GM12878 (cell line): ENCODE data around the gene TRUB2. TPM values are rescaled to one million over a fixed set of nuclear protein-coding genes. Genes with fewer than 3 reads are reported as not detected.

Experiments used
- ATAC-seq: fragments of 200-7000 bp; cut with Tn5 transposase; 3 replicates; pipeline ENCODE4 v1.9.1; 2020; ENCODE audit warnings: mild to moderate bottlenecking, moderate library complexity
- BruUV-seq: library from RNA; stranded (reverse); fragments of 400-500 nt; replicated peaks from 2 replicates; lab custom pipeline; 2021; lab: Mats Ljungman, UMichigan
- CTCF ChIA-PET: fragments of 300-600 bp; sonication (Branson Sonifier 250); formaldehyde crosslinking; extraction: SDS; loops from one replicate; lab custom pipeline; 2021; ENCODE audit warnings: inconsistent platforms; lab: Yijun Ruan, JAX
- POLR2A ChIA-PET: fragments of 350-600 bp; formaldehyde crosslinking; extraction: SDS; loops from one replicate; lab custom pipeline; 2021; ENCODE audit warnings: inconsistent platforms; lab: Charles Lee
- RAD21 ChIA-PET: fragments of 300-600 bp; sonication (Branson Sonifier 250); formaldehyde crosslinking; loops from one replicate; lab custom pipeline; 2023; ENCODE audit warnings: antibody characterized with exemption; ENCODE audit not compliant: unreplicated experiment; lab: Charles Lee
- SMC1A ChIA-PET: fragments of 300-600 bp; sonication (Branson Sonifier 250); formaldehyde crosslinking; loops from one replicate; lab custom pipeline; 2023; ENCODE audit not compliant: unreplicated experiment, uncharacterized antibody; lab: Charles Lee
- DNase-seq: peaks from one replicate; pipeline ENCODE4 v3.0.0-alpha.2; 2011; ENCODE audit warnings: low read depth, low spot score
- FAIRE-seq: peaks from 3 replicates; lab custom pipeline; 2011; peaks lifted over from hg19 to GRCh38; lab: Jason Lieb, UNC
- H2AFZ ChIP-seq: 2 replicates; pipeline ENCODE4 v1.6.0; 2011; ENCODE audit warnings: low read depth, low read length, control low read depth; ENCODE audit not compliant: control insufficient read depth
- H3K27ac ChIP-seq: 2 replicates; pipeline ENCODE4 v1.5.1; 2011; ENCODE audit warnings: control low read depth; ENCODE audit not compliant: control insufficient read depth, insufficient read depth
- H3K27me3 ChIP-seq, 2 experiments: replicated peaks in 1 of 2; 2 replicates each; pipeline versions ENCODE4 v1.6.0 to v1.6.1; 2011; ENCODE audit warnings: low read length in 1 of 2; ENCODE audit not compliant: control insufficient read depth in 2 of 2, insufficient read depth in 2 of 2
- H3K36me3 ChIP-seq, 2 experiments: 2 replicates each; pipeline ENCODE4 v1.5.1; 2011; ENCODE audit warnings: low read length in 1 of 2; ENCODE audit not compliant: control insufficient read depth in 2 of 2, insufficient read depth in 2 of 2
- H3K4me1 ChIP-seq: 2 replicates; pipeline ENCODE4 v1.6.1; 2011; ENCODE audit warnings: mild to moderate bottlenecking, low read length, moderate library complexity, mixed read lengths; ENCODE audit not compliant: control insufficient read depth, insufficient read depth
- H3K4me2 ChIP-seq: 2 replicates; pipeline ENCODE4 v1.6.0; 2011; ENCODE audit warnings: control low read depth; ENCODE audit not compliant: control insufficient read depth, insufficient read depth
- H3K4me3 ChIP-seq: fragments of 200-600 bp; sonication (generic); 2 replicates; pipeline ENCODE4 v1.5.1; 2016
- H3K79me2 ChIP-seq: 2 replicates; pipeline ENCODE4 v1.6.0; 2011; ENCODE audit warnings: low read length; ENCODE audit not compliant: control insufficient read depth, insufficient read depth
- H3K9ac ChIP-seq: 2 replicates; pipeline ENCODE4 v1.8.0; 2011; ENCODE audit warnings: low read length, control low read depth, mixed read lengths; ENCODE audit not compliant: control insufficient read depth, insufficient read depth
- H3K9me3 ChIP-seq: replicated peaks from 3 replicates; pipeline ENCODE4 v1.5.1; 2011; ENCODE audit warnings: mild to moderate bottlenecking, low read length; ENCODE audit not compliant: control insufficient read depth, insufficient read depth
- H4K20me1 ChIP-seq: 2 replicates; pipeline ENCODE4 v1.6.0; 2011; ENCODE audit not compliant: control insufficient read depth, insufficient read depth
- ATF7 ChIP-seq: fragments of 450-650 bp; IDR thresholded peaks from 2 replicates; pipeline ENCODE4 v1.6.1; 2016; ENCODE audit warnings: low read depth, mild to moderate bottlenecking
- BHLHE40 ChIP-seq, 2 experiments: fragments of 450-650 bp in 1 of 2; IDR thresholded peaks; 2 replicates each; pipeline ENCODE4 v1.6.1; 2011 to 2017; ENCODE audit warnings: low read depth in 2 of 2, borderline replicate concordance in 1 of 2, improper control_type of control experiment in 1 of 2, low read length in 1 of 2, mild to moderate bottlenecking in 1 of 2
- BRCA1 ChIP-seq: IDR thresholded peaks from 2 replicates; pipeline ENCODE4 v1.6.1; 2011; ENCODE audit warnings: low read depth, low read length, improper control_type of control experiment
- EED ChIP-seq: sonication (generic); IDR thresholded peaks from 2 replicates; pipeline ENCODE4 v1.6.1; 2016; ENCODE audit warnings: antibody characterized with exemption, low read depth
- HCFC1 ChIP-seq: fragments of 150-350 bp; IDR thresholded peaks from 2 replicates; pipeline ENCODE4 v1.6.1; 2014; ENCODE audit warnings: low read length
- MYC ChIP-seq: IDR thresholded peaks from 2 replicates; pipeline ENCODE4 v1.6.1; 2011; ENCODE audit warnings: mild to moderate bottlenecking, low read length, moderate library complexity, inconsistent platforms; ENCODE audit not compliant: insufficient read depth, insufficient replicate concordance, insufficient read length, severe bottlenecking
- POU2F2 ChIP-seq: IDR thresholded peaks from 3 replicates; pipeline ENCODE4 v1.6.1; 2011; ENCODE audit warnings: low read depth, mild to moderate bottlenecking, low read length, borderline replicate concordance
- RAD51 ChIP-seq: fragments of 450-650 bp; IDR thresholded peaks from 2 replicates; pipeline ENCODE4 v1.6.1; 2016; ENCODE audit warnings: moderate library complexity, mild to moderate bottlenecking, inconsistent platforms
- RELA ChIP-seq: fragments of 450-650 bp; IDR thresholded peaks from 2 replicates; pipeline ENCODE4 v1.8.0; 2014; ENCODE audit warnings: borderline replicate concordance; ENCODE audit not compliant: partially characterized antibody
- ZNF274 ChIP-seq: IDR thresholded peaks from one replicate; pipeline ENCODE4 v1.8.0; 2011; ENCODE audit not compliant: insufficient read length, insufficient read depth
- ZNF384 ChIP-seq: IDR thresholded peaks from 2 replicates; pipeline ENCODE4 v1.6.1; 2012; ENCODE audit warnings: low read depth, mild to moderate bottlenecking, low read length, improper control_type of control experiment, borderline replicate concordance
- WGBS: methylation state at CpG from one replicate; pipeline ENCODE4 v1.1.6; 2016; ENCODE audit warnings: low lambda C conversion rate; ENCODE audit not compliant: insufficient replicate concordance, insufficient coverage; ENCODE audit errors: missing lambda C conversion rate; 5-methylcytosine and 5-hydroxymethylcytosine counted together
- in situ Hi-C: fragments of 300-500 bp; cut with MboI; formaldehyde crosslinking; loops from 9 replicates; pipeline ENCODE4 v1.14.3; 2018; ENCODE audit warnings: mixed read lengths
- intact Hi-C: fragments of 100-400 bp; cut with micrococcal nuclease; formaldehyde crosslinking; loops from one replicate; pipeline ENCODE4 v1.14.2; 2022; ENCODE audit not compliant: unreplicated experiment
- polyA plus RNA-seq, 11 experiments: library from polyadenylated mRNA; depleted of rRNA in 4 of 11; unstranded in 6 of 11; stranded (reverse) in 5 of 11; fragments of >200 nt; fragmentation: Nextera tagmentation in 4 of 11; fragmentation: Illumina TruSeq in 1 of 11; extraction: Ambion mirVana in 4 of 11; extraction: Trizol in 1 of 11; gene quantifications; 1 replicate in 1 of 11; 2 replicates in 10 of 11; pipeline versions ENCODE4 v1.2.1 to v1.2.3, GENCODE V29; 2011 to 2016; ENCODE audit warnings: inconsistent platforms in 2 of 11, missing spikeins in 2 of 11, low read depth in 1 of 11
- total RNA-seq, 4 experiments: library from RNA; depleted of rRNA in 3 of 4; stranded (reverse); fragments of >200 nt in 3 of 4; fragmentation: Illumina TruSeq in 1 of 4; extraction: Trizol in 1 of 4; gene quantifications; 2 replicates each; pipeline versions ENCODE4 v1.2.1 to v1.2.3, GENCODE V29; 2013 to 2021

The TRUB2 gene
- total and polyA plus RNA-seq, 10 of the 15 experiments (the other 5 are each of a cell fraction or from before 2014, with no cell fraction given) = 2.8 to 70.5 (median 37.2) TPM

GRCh38 chr9:128316421-128316820 is 5.8 kb downstream of the TRUB2 start:
- Histone ChIP-seq H3K9ac (no peak overlapping the region), H3K9me3 (no peaks in the 10 kb centered on the region), H3K4me2 (no peak overlapping the region), H4K20me1 (no peaks in the 10 kb centered on the region), H3K79me2 (peaks cover 4% of the 10 kb centered on the region), H3K27me3 (no peaks in the 10 kb centered on the region), H3K4me3 (no peak overlapping the region), H2AFZ (no peak overlapping the region), H3K4me1 (peaks cover 4% of the 10 kb centered on the region)
- POLR2A ChIA-PET = no interaction called here
- in situ Hi-C loops = no loop called here
- intact Hi-C loops = no loop called here
- CTCF ChIA-PET = no interaction called here
- 98% methylated on average over 9 of the region's 9 CpGs for WGBS
- RAD21 ChIA-PET = interaction anchor here (0.6 kb wide), 1 partner anchor 712 kb away, joined by 4 read pairs; the partner anchor contains the start of gene SH3GLB2
- DNase-seq = no peak
- SMC1A ChIA-PET = no interaction called here
- no peak for TF ChIP-seq RAD51
- TF ChIP-seq BRCA1 = no peak
- no peak for TF ChIP-seq ATF7
- TF ChIP-seq ZNF384 = no peak
- no peak for TF ChIP-seq EED
- TF ChIP-seq MYC = no peak
- no peak for TF ChIP-seq BHLHE40 (IDR thresholded peaks at IDR 0.05; ENCODE audit: borderline replicate concordance in 1 of 2, low read depth in 2 of 2, low read length in 1 of 2)
- no peak for TF ChIP-seq ZNF274
- TF ChIP-seq RELA = no peak
- no peak for TF ChIP-seq HCFC1
- no peak for TF ChIP-seq POU2F2
- TF ChIP-seq, all 136 proteins: peak for 0
- ATAC-seq = no peak
- H3K36me3 ChIP-seq = peaks cover 4 to 15% of the 10 kb centered on the region in 2 experiments
- BruUV-seq = TSS peak; percentile 41
- no peak for FAIRE-seq
- H3K27ac ChIP-seq = no peak overlapping the region
